Right lobe of liver (tissue), 6 donors: ENCODE results near the gene RASGRP3. TPM values are rescaled to one million over a fixed set of nuclear protein-coding genes. Genes with fewer than 3 reads are reported as not detected.

Experiments
- ATAC-seq, 4 donors: fragments of 200-7000 bp; cut with Tn5 transposase; one replicate each; pipeline ENCODE4 v1.9.1; 2020; ENCODE audit warnings: mild to moderate bottlenecking in 4 of 4, moderate library complexity in 4 of 4
- DNase-seq, 3 donors: peaks; one replicate each; pipeline ENCODE4 v3.0.0-alpha.2; 2020
- H3K27ac ChIP-seq, 3 donors: fragments of 200-600 bp; one replicate each; pipeline ENCODE4 v1.8.0; 2022
- H3K27me3 ChIP-seq, 2 donors: fragments of 200-600 bp; one replicate each; pipeline ENCODE4 v1.8.0; 2022
- H3K36me3 ChIP-seq, 4 donors: fragments of 200-600 bp; sonication (generic) in 1 of 4; one replicate each; pipeline versions ENCODE4 v1.5.1 to v1.8.0; 2017 to 2022; ENCODE audit warnings: control low read depth in 1 of 4
- H3K4me1 ChIP-seq, 4 donors: fragments of 200-600 bp; sonication (generic) in 1 of 4; one replicate each; pipeline versions ENCODE4 v1.5.1 to v1.8.0; 2017 to 2022; ENCODE audit warnings: control low read depth in 1 of 4
- H3K4me3 ChIP-seq, 3 donors: fragments of 200-600 bp; one replicate each; pipeline ENCODE4 v1.8.0; 2022
- H3K9me3 ChIP-seq, 4 donors: fragments of 200-600 bp; sonication (generic) in 1 of 4; one replicate each; pipeline versions ENCODE4 v1.5.1 to v1.8.0; 2017 to 2022; ENCODE audit warnings: control low read depth in 1 of 4
- CTCF ChIP-seq, 4 donors: fragments of 200-600 bp in 3 of 4; fragments of 450-650 bp in 1 of 4; IDR thresholded peaks; one replicate each; pipeline versions ENCODE4 v1.5.1 to v1.8.0; 2016 to 2022; ENCODE audit warnings: antibody characterized with exemption in 4 of 4, mild to moderate bottlenecking in 2 of 4
- POLR2A ChIP-seq: fragments of 450-650 bp; IDR thresholded peaks from one replicate; pipeline ENCODE4 v1.6.1; 2017; ENCODE audit warnings: antibody characterized with exemption, mild to moderate bottlenecking
- WGBS: methylation state at CpG from one replicate; pipeline ENCODE4 v1.1.6; 2018; ENCODE audit warnings: low coverage, low lambda C conversion rate; ENCODE audit not compliant: insufficient coverage; ENCODE audit errors: missing lambda C conversion rate; 5-methylcytosine and 5-hydroxymethylcytosine counted together
- intact Hi-C, 2 donors: fragments of 100-400 bp; cut with DNase I; formaldehyde crosslinking; loops; one replicate each; pipeline versions ENCODE4 v1.11.2 to v1.14.1; 2022
- total RNA-seq, 6 experiments: library from RNA; depleted of rRNA in 2 of 6; stranded (reverse); fragments of >200 nt in 2 of 6; fragmentation: NEBNext Ultra II Directional in 3 of 6; extraction: Animal tissue kit (Norgen Biotek cat#: 25700) in 3 of 6; gene quantifications; one replicate each; pipeline versions ENCODE4 v1.1.0 to v1.2.4, GENCODE V29; 2016 to 2023
- donor health status: DM: no; HTN: yes; CAD: no.
- donor health status: DM: no; HTN: no; CAD: no.
- donor health status: DM: no; HTN: no; CAD: no.
- donor health status: DM: no; HTN: yes; CAD: no.
- donor health status: DM: no; HTN: yes; CAD: no.

Gene RASGRP3
- total RNA-seq, 6 experiments from 2014 or later = 3.0 to 11.5 (median 5.0) TPM

GRCh38 chr2:33488178-33488690 is 11.8 kb downstream of the RASGRP3 start:
- ATAC-seq (no peak), DNase-seq (no peak)
- H3K4me3 ChIP-seq = no peak overlapping the region
- H3K27me3 ChIP-seq = no peaks in the 10 kb centered on the region
- TF ChIP-seq CTCF (IDR thresholded peaks at IDR 0.05) (no peak), POLR2A (no peak)
- H3K9me3 ChIP-seq = no peaks in the 10 kb centered on the region
- H3K4me1 ChIP-seq = no peaks in the 10 kb centered on the region
- WGBS = 72% methylated on average over 2 of the region's 2 CpGs
- intact Hi-C loops = no loop called here
- H3K27ac ChIP-seq = no peak overlapping the region
- H3K36me3 ChIP-seq = no peaks in the 10 kb centered on the region

- WGBS = 71% methylated on average over 6 of the region's 8 CpGs
Measured at GRCh38 chr2:33488715-33489540, 12.5 kb downstream of the RASGRP3 start.

GRCh38 chr2:33489835-33490431 is 13.5 kb downstream of the RASGRP3 start:
- intact Hi-C loops = no loop called here
- Histone ChIP-seq H3K4me3 (no peak overlapping the region), H3K36me3 (no peaks in the 10 kb centered on the region), H3K27me3 (no peaks in the 10 kb centered on the region), H3K27ac (no peak overlapping the region), H3K9me3 (no peaks in the 10 kb centered on the region), H3K4me1 (no peaks in the 10 kb centered on the region)
- 47% methylated on average over 2 of the region's 2 CpGs for WGBS
- ATAC-seq = no peak
- DNase-seq = no peak
- no peak for TF ChIP-seq CTCF (IDR thresholded peaks at IDR 0.05)
- TF ChIP-seq POLR2A = no peak

More at GRCh38 chr2:33488715-33489540, 12.5 kb downstream of the RASGRP3 start:
- no peaks in the 10 kb centered on the region for H3K9me3 ChIP-seq
- intact Hi-C loops = no loop called here
- no peaks in the 10 kb centered on the region for H3K27me3 ChIP-seq
- H3K27ac ChIP-seq = no peak overlapping the region
- no peaks in the 10 kb centered on the region for H3K4me1 ChIP-seq
- ATAC-seq = no peak
- H3K36me3 ChIP-seq = no peaks in the 10 kb centered on the region
- H3K4me3 ChIP-seq = no peak overlapping the region
- no peak for DNase-seq
- TF ChIP-seq POLR2A (no peak), CTCF (IDR thresholded peaks at IDR 0.05) (no peak)

GRCh38 chr2:33491441-33492084 is 15.1 kb downstream of the RASGRP3 start:
- intact Hi-C loops = no loop called here
- no peak for ATAC-seq
- Histone ChIP-seq H3K4me3 (no peak overlapping the region), H3K36me3 (no peaks in the 10 kb centered on the region), H3K4me1 (no peaks in the 10 kb centered on the region), H3K27me3 (no peaks in the 10 kb centered on the region), H3K27ac (no peak overlapping the region), H3K9me3 (no peaks in the 10 kb centered on the region)
- no peak for DNase-seq
- TF ChIP-seq CTCF (IDR thresholded peaks at IDR 0.05) (no peak), POLR2A (no peak)
- 57% methylated on average over 4 of the region's 4 CpGs for WGBS
